Measurements from ENCODE around the gene ASCC2.
"Not testable (repeated sequence)": the region's sequence is repeated elsewhere in the genome, so short reads cannot be mapped to it uniquely, and the experiment has no call there.

Gene ASCC2

DNA sequence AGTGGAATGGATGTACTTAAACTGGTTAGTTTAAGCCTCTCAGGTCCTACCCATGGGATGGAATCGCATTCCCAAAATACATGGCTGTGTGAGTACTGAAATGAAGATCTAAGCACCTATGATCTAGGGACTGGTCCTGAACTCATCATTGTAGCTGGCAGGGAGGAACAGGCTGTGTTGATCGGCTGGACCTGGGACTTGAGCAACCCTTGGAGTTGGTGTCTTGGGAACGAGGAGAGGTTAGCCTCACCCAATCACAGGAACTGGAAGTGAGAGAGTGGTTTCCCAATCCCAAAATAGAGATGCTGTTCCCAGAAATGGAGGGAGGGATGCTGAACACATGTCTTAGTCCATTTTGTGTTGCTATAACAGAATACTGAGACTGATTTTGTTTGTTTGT lies 16.4 kb upstream of the ASCC2 start:
- DNase-seq, result no peak

DNA sequence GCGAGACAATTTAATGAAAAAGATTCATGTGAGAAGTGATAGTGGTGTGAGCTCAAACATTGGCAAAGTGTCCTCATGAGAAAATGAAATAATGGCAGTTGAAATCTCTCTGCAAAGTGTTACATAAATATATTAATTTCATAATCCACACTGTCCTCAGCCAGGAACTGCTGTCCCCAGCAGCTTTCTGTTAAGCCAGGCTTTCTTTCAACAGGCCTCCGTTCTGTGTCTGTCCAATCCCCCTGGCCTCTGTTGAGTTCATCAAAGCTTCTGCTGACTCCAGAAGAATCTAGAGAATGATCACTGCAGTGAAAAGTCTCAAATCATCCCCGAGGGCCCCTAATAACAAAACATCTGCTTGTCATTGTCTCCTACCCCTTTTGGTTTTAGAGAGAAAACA lies 10.0 kb upstream of the ASCC2 start:
- no peak for DNase-seq

DNA sequence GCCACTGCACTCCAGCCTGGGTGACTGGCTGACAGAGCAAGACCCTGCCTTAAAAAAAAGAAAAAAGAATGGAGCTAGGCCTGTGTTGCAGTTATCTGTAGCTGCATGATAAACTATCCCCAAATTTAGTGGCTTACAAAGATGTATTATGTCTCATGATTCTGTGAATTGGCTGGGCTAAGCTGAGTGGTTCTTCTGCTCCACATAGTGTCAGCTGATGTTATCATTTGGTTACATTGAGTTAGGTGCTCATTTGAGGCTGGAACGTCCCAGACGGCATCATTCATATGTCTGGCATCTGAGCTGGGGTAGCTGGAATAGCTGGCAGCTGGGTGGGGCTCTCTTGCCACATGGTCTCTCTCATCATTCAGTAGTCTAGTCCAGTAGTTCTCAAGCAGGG lies 8.2 kb upstream of the ASCC2 start:
- no peak for DNase-seq

DNA sequence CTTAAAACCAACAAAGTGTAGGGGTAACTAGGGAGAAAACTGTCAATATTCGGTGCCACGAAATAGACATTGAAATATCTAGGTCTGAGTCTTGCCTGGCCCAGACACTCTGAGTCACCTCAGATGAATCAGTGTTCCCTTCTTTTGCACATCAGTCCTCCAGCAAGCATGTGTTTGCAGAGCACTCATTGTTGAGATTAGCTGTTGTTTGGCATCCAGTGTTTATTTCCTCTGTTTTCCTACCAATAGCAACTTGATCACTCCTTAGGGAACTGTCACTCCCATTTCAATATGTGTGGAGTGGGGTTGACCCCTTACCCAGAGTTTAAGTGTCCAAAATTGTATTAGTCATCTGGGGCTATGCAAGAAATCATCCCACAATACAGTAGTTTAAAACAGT lies 4.7 kb upstream of the ASCC2 start:
- no peak for DNase-seq

DNA sequence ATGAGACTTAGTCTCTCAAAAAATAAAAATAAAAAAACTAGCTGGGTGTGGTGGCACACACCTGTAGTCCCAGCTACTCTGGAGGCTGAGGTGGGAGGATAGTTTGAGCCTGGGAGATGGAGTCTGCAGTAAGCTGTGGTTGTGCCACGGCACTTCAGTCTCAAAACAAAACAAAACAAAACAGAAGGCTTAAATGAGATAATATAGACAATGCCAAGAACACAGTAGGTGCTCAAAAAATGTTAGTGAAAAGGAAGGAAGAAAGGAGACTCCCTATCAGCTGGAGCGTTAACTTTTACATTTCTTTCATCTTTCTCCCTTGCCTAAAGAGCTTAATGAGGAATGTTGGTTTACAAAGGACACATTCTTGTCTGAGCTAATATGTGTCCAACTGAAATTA lies 4.1 kb upstream of the ASCC2 start:
- no peak for DNase-seq

DNA sequence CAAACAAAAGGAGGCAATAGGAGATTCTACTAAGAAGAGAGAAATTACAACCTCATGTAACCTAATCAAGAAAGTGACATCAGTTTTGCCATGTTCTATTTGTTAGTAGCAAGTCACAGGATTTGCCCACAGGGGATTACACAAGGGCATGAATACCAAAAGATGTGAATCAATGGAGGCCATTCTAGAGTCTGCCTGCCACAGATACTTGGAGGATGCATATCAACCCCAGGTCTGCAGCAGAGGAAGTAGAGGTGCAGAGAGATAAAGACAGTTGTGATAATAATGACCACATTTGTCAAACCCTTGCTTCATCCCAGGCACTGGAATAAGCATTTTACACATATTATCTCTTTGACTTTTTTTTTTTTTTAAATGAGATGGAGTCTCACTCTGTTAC lies 2.4 kb upstream of the ASCC2 start:
- no peak for DNase-seq

DNA sequence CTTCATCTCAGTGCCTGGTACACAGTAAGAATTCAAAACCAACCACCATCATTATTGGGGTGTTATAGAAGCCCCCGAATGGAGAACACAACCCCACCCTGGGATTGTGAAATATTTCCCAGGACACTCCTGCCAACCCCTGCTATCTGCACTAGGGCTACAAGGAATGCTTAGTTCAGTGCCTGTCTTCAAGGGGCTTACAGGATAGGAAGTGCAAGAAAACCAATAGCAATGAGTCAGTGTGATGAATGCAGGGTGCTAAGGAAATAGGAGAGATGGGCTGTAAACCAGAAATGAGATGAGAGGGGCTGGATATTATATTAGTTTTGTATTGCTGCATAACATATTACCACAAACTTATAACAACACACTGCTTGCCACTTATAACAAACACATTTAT lies 965 bp upstream of the ASCC2 start:
- no peak for DNase-seq

DNA sequence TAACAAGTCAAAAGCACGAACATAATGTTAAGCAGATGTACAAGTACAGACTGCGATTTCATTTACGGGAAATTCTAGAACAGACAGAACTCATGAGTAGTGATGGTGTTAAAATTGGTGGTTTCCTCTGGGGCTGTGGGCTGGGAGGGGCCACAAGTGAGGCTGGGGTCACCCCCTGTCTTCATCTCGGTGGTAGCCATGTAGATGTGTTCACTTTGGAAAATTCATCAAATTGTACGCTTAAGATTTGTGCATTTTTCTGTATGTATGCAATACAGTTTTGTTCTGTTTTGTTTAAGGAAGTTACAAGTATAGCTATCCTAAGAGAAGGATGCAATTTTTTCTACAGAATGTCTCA lies 504 bp upstream of the ASCC2 start:
- DNase-seq, result no peak

DNA sequence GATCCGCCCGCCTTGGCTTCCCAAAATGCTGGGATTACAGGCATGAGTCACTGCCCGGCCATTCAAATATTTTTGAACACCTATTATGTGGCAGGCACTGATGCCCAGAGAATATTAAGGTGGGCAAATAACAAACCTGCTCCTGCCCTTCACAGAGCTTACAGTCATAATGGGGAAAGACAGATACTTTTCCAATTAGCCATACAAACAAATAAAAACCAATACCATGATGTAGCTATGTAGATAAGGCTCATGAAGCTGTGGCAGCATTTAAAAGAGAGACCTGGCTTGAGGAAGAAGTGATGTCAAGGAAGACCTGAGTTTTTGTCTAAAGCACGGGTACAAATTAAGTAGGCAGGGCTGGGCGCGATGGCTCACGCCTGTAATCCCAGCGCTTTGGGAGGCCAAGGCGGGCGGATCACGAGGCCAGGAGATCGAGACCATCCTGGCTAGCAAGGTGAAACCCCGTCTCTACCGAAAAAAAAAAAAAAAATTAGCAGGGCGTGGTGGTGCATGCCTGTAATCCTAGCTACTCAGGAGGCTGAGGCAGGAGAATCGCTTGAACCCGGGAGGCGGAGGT lies 1.2 kb downstream of the ASCC2 start:
- not testable (repeated sequence) for DNase-seq

DNA sequence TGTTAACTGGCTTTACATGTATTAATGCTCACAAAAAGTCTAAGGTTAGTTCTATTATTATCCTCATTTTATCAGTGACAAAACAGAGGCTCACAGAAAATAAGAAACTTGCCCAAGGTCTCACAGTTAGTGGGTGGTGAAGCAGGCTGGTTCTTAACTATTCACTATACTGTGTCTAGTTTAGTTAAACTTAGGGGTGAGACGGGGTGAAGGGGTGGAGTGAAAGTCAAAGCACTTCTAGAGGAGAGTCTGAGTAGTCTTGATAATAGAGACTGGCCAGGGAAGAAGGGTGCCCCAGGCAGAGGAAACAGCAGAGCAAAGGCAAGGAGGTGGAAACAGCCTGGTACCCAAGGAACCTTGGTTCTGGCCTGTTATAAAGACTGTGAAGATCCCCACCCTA lies 4.0 kb downstream of the ASCC2 start:
- DNase-seq, result no peak

DNA sequence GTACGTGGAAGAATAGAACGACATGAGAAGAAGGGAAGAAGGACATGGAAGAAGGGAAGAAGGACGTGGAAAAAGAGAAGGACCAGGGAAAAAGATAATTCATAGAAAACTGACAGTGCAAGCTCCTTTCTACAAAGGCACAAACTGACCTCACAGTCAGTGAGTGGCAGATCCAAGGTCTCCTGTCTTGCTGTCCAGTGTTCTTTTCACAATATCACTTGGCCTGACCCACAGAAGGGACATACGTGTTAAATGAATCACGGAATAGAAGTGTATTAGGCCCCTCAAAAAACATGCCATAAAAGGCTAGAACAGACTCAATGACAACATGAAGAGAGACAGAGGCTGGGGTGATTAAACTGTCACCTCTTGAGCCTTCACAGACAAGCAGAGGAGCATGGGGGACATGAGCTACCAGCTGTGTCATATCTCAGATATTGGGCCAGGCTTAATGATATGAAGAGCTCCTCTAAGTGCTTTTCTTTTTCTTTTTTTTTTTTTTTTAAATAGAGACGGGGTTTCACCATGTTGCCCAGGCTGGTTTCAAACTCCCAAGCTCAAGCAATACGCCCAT lies 4.6 kb downstream of the ASCC2 start:
- no peak for DNase-seq

DNA sequence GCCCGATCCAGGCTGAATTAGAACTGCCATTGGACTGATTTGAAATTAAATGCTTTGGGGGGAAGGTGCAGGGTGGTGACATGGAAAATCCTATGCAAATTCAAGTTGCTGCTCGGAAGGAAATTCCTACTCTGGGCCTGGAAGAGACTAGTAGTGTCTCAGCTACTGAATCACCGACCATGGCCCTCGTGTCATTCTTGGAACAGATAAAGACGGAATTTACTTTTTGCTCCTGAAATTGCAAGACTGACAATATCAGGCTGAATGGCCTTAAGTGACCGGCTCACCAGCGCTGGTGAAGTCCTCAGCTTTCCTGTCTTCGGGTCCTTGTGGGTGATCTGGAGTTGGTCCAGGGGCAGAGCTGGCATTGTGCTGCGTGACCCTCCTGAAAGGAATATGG lies 6.1 kb downstream of the ASCC2 start:
- DNase-seq, result no peak

DNA sequence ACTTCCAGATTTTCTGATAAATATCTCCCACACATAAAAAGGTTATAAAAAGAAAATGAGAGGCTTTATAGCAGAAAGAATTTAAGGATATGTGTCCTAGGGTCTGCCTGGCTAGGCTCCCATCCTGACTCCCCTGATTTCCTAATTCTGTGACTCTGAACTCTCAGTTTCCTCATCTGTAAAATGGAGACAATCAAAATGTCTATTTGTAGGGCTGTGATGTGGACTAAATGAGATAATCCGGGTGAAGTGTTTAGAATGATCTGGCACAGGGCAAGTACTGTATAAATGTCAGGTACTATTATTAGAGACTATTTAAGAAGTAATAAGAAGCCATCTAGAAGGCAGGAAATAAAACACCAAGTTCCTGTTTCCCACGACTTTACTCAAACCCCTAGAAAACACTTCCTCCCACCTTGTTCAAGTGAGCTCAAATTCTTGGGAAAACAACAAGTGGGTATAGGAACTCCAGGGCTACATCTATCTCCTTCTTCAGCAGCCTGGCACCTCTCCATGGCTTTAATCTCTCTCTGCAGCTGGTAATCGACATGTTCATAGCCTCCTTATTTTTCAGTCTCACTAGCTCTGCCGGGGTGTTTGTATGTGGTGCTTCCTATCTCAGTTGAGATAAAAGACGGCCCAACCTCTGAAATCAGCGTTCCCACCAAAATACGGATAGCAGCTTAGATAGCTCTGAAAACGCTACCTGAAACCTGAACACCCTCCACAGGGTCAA lies 6.7 kb downstream of the ASCC2 start:
- no peak for DNase-seq

DNA sequence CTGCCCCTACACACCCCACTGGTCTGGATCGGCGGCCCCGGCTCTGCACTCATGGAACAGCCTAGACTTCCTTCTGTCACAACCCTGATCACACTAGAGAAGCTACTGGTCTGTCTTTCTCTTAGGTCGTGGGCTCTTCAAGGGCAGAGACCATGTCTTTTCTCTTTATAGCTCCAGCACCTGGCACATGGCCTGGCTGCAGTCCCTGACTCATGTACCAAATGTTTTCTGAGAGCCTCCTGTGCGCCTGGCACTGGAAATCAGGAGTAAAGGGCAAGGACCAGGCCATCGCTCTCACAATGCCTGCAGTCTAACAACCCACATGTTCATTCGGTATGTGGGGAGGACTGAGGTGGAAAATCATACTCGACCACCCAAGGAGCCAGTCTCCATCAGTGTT lies 7.5 kb downstream of the ASCC2 start:
- DNase-seq, result no peak

DNA sequence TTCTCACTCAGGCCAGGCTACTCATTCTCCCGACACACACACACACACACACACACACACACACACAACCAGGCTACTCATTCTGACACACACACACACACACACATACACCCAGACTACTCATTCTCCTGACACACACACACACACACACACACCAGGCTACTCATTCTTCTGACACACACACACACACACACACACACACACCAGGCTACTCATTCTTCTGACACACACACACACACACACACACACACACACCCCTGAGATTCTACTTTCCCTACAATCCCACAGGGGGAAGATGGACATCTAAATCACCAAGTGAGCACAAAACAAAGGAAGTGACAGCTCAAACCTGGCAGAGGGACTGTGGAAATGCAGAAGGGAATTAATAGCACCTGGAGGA lies 10.3 kb downstream of the ASCC2 start:
- not testable (repeated sequence) for DNase-seq

DNA sequence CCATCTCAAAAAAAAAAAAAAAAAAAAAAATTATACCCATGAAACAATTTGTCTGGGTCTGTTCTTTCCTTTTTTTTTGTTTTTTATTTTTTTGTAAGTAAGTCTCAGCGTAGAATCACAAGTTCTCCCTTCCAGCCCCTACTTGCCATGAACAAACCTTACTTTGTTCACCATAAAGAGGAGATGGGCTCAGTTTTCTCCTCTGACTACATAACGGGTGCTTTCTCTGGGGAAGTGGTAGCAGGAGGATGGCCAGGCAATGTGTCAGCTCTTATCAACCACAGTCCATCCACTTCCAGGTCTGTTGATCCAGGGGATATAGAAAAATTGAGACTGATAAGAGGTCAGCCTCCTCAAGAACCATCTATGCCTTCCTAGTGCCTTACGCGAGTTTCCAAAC lies 11.0 kb downstream of the ASCC2 start:
- DNase-seq, result no peak

DNA sequence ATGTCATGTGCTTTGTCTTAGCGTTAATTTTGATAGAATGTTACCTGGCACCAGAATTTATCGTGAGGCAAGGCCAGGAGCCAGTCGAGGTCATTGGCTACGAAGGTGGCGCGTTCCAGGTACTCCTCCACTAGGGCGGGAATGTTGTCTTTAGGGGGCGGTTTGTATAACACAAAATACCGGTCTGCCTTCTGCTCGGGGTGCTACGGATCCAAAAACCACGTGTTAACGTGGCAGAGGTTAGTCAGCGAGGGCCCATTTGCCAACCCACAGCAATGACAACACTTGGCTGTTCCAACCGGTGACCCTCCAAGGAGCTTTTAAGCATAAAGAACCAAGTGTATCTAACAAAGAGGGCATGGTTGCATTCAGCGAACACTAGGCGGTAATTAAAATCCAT lies 12.5 kb downstream of the ASCC2 start:
- no peak for DNase-seq

DNA sequence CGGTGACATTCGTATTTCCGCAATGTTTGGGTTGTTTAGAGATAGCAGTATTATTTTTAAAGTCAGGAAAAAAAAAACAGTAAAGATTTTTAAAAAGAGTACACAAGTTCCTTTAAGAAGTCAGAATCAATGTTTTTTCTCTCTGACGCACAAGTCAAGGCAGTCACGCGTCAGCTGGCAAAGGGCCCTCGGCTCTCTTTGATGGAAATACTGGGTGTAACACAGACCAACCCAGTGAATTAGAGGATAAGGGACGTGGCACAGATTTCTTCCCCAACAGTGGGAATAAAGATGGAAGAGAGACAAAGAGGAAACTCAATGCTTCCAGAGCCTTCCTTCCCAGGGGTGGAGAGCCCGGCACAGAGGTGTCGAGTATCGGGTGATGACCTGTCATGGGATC lies 13.4 kb downstream of the ASCC2 start:
- no peak for DNase-seq

DNA sequence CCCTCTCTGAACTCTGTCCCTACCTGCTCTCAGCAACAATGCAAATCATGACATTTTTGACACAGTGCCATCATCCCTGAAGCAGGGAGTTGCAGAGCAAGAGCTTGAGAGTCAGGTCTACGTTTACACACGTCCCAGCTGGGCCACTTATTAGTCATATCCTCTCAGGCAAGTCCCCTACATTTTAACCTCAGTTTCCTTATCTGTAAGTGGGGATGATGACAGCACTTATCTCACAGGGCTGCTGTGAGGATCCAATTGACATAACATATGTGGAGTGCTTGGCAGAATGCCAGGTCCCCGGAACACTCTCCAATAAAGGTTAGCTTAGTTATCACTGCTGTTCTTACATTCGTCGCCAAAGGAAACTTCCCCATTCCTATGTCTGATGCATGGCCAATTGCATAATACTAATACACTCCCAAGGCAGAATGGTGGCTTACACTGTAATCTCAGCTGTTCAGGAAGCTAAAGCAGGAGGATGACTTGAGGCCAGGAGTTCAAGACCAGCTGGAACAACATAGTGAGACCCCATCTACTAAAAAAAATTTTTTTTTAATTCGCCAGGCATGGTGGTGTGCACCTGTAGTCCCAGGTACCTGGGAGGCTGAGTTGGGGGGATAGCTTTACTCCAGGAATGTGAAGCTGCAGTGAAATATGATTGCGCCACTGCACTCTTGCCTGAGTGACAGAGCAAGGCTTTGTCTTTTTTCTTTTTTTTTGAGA lies 16.6 kb downstream of the ASCC2 start:
- DNase-seq, result no peak

DNA sequence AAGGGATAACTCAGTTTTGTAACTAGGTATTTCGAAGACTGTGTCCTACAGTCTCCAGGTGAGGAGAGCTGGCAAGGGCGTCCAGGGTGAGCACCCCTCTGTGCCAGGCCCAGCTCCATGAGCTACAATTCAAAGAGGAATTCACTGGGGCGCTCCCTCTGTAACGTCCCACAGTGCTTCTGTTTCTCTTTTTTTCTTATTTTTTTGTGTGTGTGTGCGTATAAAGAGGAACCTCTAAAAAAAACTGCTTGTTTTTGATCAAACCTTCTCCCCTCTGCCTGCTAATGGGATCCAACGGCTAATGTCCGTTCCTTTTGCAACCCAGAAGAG lies 17.1 kb downstream of the ASCC2 start:
- DNase-seq, result no peak

DNA sequence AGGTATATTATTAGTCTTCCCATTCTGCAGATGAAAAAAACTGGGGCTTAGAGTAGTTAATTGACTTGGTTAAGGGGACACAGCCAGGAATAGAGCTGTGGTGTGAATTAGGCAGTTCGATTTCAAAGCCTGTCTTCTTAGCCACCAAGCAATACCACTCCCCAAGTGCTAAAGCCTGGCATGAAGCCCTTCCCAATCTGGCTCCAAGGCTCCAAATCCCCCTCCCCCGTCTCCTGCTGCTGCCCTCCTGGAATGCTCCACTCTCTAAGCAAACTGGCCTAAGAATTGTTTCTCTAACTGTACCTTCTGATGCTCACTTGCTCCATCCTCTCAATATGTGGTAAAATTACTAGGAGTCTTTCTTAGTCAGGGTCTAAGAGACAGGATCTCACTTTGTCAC lies 18.6 kb downstream of the ASCC2 start:
- DNase-seq, result no peak

DNA sequence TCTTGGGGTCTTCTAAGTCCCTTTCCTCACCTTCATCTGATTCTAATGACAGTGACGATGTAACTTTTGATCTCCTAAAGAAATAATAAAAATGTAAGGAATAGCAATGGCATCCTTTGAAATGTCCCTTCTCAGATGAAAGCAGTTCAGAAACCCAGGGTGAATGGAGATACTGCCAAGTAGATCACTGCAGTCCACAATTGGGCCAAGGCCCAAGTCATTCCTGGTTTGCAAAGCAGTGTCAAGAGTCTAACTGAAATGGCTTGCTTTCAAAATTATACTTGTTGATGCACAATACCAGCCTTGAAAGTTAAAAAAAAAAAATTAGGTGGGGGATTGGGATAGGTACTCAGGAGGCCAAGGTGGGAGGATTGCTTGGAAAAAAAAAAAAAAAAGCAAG lies 20.4 kb downstream of the ASCC2 start:
- DNase-seq, result no peak

DNA sequence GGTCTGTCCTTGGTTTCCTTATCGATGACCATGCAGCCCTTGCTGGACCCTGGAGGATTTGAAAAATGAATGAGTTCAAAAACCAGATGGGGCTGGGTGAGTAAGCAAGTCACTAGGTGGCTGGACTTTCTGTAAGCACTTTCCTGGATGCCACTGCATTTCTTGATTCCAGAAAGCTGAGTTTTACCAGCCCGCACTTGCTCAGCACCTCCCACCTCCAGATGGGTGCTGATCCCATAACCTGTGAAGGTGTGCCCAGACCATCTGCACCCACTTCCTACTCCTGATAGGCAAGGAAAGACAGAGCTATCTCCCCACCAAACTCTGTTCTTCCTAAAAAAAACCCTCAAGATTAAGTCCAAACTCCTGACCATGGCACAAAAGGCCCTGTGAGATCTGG lies 21.1 kb downstream of the ASCC2 start:
- no peak for DNase-seq

DNA sequence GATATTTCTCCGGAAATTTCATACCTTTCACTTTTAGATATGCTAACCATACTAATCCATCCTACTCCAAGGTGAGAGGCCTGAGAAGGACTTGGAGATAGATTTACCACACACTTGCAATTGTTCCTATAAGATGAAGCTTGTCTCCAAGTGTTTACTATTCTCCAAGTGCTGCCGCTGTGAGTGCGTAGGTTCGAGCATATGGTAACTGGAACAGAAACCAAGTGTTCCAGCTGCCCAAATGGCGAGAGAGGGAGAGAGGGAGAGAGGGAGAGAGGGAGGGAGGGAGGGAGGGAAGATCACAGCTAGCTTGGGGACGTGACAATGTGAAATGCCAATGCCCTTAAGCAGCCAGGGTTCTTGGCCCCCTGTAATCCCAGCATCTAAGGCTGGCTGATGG lies 21.5 kb downstream of the ASCC2 start:
- no peak for DNase-seq

DNA sequence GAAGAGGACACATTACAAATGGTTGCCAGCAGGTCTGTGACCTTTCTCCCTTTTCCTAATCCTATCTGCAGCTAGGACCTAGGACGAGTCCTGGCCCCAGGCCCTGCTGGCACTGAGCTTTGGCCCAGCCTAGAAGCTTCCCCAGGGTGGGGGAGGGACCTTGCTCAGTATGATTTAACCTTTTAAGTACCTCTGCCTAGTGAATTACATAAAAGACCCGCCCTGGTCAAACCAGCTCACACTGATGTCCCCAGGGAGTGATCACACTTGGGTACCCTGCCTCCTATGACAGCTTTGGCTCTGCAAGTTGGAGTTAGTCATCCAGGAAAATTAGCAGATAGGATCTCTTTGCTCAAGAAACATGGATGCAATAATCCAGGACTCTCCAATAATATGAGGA lies 21.9 kb downstream of the ASCC2 start:
- no peak for DNase-seq
